IPS-18c (cell line): Measurements from ENCODE around the gene ALOXE3.

Source experiments
- H3K4me3 ChIP-seq: 2 replicates; pipeline ENCODE4 v1.7.0; 2013; ENCODE audit warnings: low read depth, mild to moderate bottlenecking, low read length, moderate library complexity; ENCODE audit not compliant: insufficient read depth
- H3K9me3 ChIP-seq: one replicate; pipeline ENCODE4 v1.6.1; 2013; ENCODE audit warnings: mild to moderate bottlenecking, low read length, moderate library complexity; ENCODE audit not compliant: control insufficient read depth, insufficient read depth

The ALOXE3 gene

GRCh38 chr17:8056232-8056975 lies 61.9 kb downstream of the ALOXE3 start:
- H3K9me3 ChIP-seq, result no peaks in the 10 kb centered on the region
- no peak overlapping the region for H3K4me3 ChIP-seq

- Histone ChIP-seq H3K9me3 (no peaks in the 10 kb centered on the region), H3K4me3 (no peak overlapping the region)
These were observed 62.5 kb downstream of the ALOXE3 start for GRCh38 chr17:8055851-8056231.

- Histone ChIP-seq H3K4me3 (no peak overlapping the region), H3K9me3 (no peaks in the 10 kb centered on the region)
These were observed 64.7 kb downstream of the ALOXE3 start for GRCh38 chr17:8053600-8053999.

GRCh38 chr17:8052256-8053252 lies 65.8 kb downstream of the ALOXE3 start:
- H3K9me3 ChIP-seq, result no peaks in the 10 kb centered on the region

GRCh38 chr17:8051831-8052230 lies 66.5 kb downstream of the ALOXE3 start:
- Histone ChIP-seq H3K9me3 (no peaks in the 10 kb centered on the region), H3K4me3 (no peak overlapping the region)

More at GRCh38 chr17:8052256-8053252, 65.8 kb downstream of the ALOXE3 start:
- H3K4me3 ChIP-seq, result no peak overlapping the region

- Histone ChIP-seq H3K4me3 (no peak overlapping the region), H3K9me3 (no peaks in the 10 kb centered on the region)
These were observed 69.6 kb downstream of the ALOXE3 start for GRCh38 chr17:8048736-8049135.

GRCh38 chr17:8048236-8048635 lies 70.1 kb downstream of the ALOXE3 start:
- Histone ChIP-seq H3K4me3 (no peak overlapping the region), H3K9me3 (no peaks in the 10 kb centered on the region)

- Histone ChIP-seq H3K4me3 (no peak overlapping the region), H3K9me3 (no peaks in the 10 kb centered on the region)
These were observed 70.6 kb downstream of the ALOXE3 start for GRCh38 chr17:8047769-8048110.

- Histone ChIP-seq H3K4me3 (no peak overlapping the region), H3K9me3 (no peaks in the 10 kb centered on the region)
These were observed 71.2 kb downstream of the ALOXE3 start for GRCh38 chr17:8046929-8047768.

GRCh38 chr17:8046306-8046928 lies 71.9 kb downstream of the ALOXE3 start:
- H3K9me3 ChIP-seq, result no peaks in the 10 kb centered on the region
- H3K4me3 ChIP-seq, result no peak overlapping the region
